Measurements from ENCODE around the gene PHAX.
"Not testable (repeated sequence)": the region's sequence is repeated elsewhere in the genome, so short reads cannot be mapped to it uniquely, and the experiment has no call there.

PHAX gene

GRCh38 chr5:126605525-126605924, 4.8 kb downstream of the PHAX start:
- no peak for DNase-seq

GRCh38 chr5:126610160-126610559, 9.4 kb downstream of the PHAX start:
- no peak for DNase-seq

GRCh38 chr5:126610616-126611015, 9.9 kb downstream of the PHAX start:
- DNase-seq, result no peak

GRCh38 chr5:126613941-126614592, 13.3 kb downstream of the PHAX start:
- no peak for DNase-seq

GRCh38 chr5:126615286-126615685, 14.5 kb downstream of the PHAX start:
- no peak for DNase-seq

- DNase-seq, result not testable (repeated sequence)
Measured at GRCh38 chr5:126617603-126618002, 16.9 kb downstream of the PHAX start.

GRCh38 chr5:126619781-126620180, 19.0 kb downstream of the PHAX start:
- DNase-seq, result no peak

GRCh38 chr5:126624534-126624933, 23.8 kb downstream of the PHAX start:
- DNase-seq, result no peak

- DNase-seq, result no peak
Measured at GRCh38 chr5:126628102-126628501, 27.4 kb downstream of the PHAX start.

GRCh38 chr5:126631920-126632319, 31.2 kb downstream of the PHAX start:
- no peak for DNase-seq

GRCh38 chr5:126633552-126633951, 32.8 kb downstream of the PHAX start:
- no peak for DNase-seq

GRCh38 chr5:126635585-126635984, 34.8 kb downstream of the PHAX start:
- no peak for DNase-seq

- DNase-seq, result no peak
Measured at GRCh38 chr5:126636956-126637355, 36.2 kb downstream of the PHAX start.

- DNase-seq, result no peak
Measured at GRCh38 chr5:126640866-126641265, 40.1 kb downstream of the PHAX start.

- no peak for DNase-seq
Measured at GRCh38 chr5:126641387-126641786, 40.6 kb downstream of the PHAX start.

GRCh38 chr5:126645132-126645531, 44.4 kb downstream of the PHAX start:
- no peak for DNase-seq

GRCh38 chr5:126647071-126647470, 46.3 kb downstream of the PHAX start:
- DNase-seq, result no peak

- no peak for DNase-seq
Measured at GRCh38 chr5:126648471-126648870, 47.7 kb downstream of the PHAX start.

GRCh38 chr5:126649057-126649456, 48.3 kb downstream of the PHAX start:
- DNase-seq, result not testable (repeated sequence)

GRCh38 chr5:126649709-126650108, 49.0 kb downstream of the PHAX start:
- not testable (repeated sequence) for DNase-seq

GRCh38 chr5:126650463-126650862, 49.7 kb downstream of the PHAX start:
- DNase-seq, result no peak

GRCh38 chr5:126651013-126651577, 50.3 kb downstream of the PHAX start:
- DNase-seq, result no peak

- DNase-seq, result peak; percentile 25
Measured at GRCh38 chr5:126656401-126657007, 55.8 kb downstream of the PHAX start.

GRCh38 chr5:126658561-126658960, 57.8 kb downstream of the PHAX start:
- DNase-seq, result no peak
